CD4-positive, alpha-beta T cell treated with Interleukin-6 for 4 hours (primary cell): ENCODE measurements around the gene KLHL40.

Source experiments
- DNase-seq: peaks from one replicate; pipeline ENCODE4 v3.0.0-alpha.2; 2020; ENCODE audit warnings: mixed read lengths

Gene KLHL40

GRCh38 chr3:42728056-42728455 lies 42.7 kb downstream of the KLHL40 start:
- no peak for DNase-seq

GRCh38 chr3:42728668-42729364 lies 43.5 kb downstream of the KLHL40 start:
- DNase-seq: no peak

GRCh38 chr3:42729404-42730145 lies 44.2 kb downstream of the KLHL40 start:
- no peak for DNase-seq

GRCh38 chr3:42730294-42730693 lies 45.0 kb downstream of the KLHL40 start:
- no peak for DNase-seq

GRCh38 chr3:42730706-42731420 lies 45.5 kb downstream of the KLHL40 start:
- no peak for DNase-seq

- no peak for DNase-seq
Measured at GRCh38 chr3:42731476-42732195, 46.3 kb downstream of the KLHL40 start.

- no peak for DNase-seq
Measured at GRCh38 chr3:42732196-42732828, 47.0 kb downstream of the KLHL40 start.

- DNase-seq: no peak
Measured at GRCh38 chr3:42732829-42733459, 47.6 kb downstream of the KLHL40 start.

GRCh38 chr3:42733501-42734262 lies 48.3 kb downstream of the KLHL40 start:
- DNase-seq: no peak

GRCh38 chr3:42734263-42734860 lies 49.0 kb downstream of the KLHL40 start:
- no peak for DNase-seq

- no peak for DNase-seq
Measured at GRCh38 chr3:42735019-42735418, 49.7 kb downstream of the KLHL40 start.

GRCh38 chr3:42735615-42736014 lies 50.3 kb downstream of the KLHL40 start:
- DNase-seq: no peak

- DNase-seq: no peak
Measured at GRCh38 chr3:42736081-42736480, 50.7 kb downstream of the KLHL40 start.

GRCh38 chr3:42736531-42736930 lies 51.2 kb downstream of the KLHL40 start:
- no peak for DNase-seq

GRCh38 chr3:42739401-42740158 lies 54.2 kb downstream of the KLHL40 start:
- DNase-seq: no peak

- DNase-seq: no peak
Measured at GRCh38 chr3:42741796-42742195, 56.5 kb downstream of the KLHL40 start.
